ENCODE results near the gene PORCN. TPM values are rescaled to one million over a fixed set of nuclear protein-coding genes. Genes with fewer than 3 reads are reported as not detected.

PORCN gene
- total and polyA plus RNA-seq, 2 of the 13 experiments (the other 11 are each of a cell fraction or from before 2014, with no cell fraction given) = 3.9 to 5.8 TPM

DNA sequence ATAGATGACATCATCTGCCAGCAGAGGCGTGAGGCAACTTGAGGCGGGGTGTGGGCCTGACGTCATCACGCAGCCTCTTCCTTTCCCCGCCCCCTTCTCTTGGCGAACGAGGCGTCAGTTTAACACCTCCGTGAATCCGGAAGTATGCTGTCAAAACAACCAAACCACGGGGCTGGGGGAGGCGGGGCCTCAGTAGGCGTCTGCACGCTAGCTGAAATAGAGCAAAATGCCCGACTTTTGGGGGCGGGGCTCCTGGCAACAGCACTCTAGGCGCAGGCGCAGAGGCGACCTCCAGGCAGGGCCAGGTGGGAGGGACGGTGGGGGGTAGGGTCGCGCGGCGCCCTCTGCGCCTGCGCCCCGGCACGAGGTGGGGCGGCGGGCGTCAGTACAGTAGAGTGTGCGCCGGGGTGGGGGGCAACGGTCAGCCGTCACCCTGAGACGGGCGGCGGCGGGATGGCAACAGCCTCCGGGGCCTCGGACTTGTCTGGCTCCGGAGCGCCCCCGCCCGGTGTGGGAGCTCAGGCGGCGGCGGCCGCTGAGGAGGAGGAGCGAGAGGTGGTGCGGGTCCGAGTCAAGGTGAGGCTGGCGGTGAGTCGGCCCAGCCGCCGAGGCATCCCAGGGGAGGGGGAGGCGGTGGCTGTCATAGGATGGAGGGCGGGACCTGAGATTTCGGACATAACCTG, 30.7 kb downstream of the PORCN start, which contains the start of gene TBC1D25 (continued):
- TF ChIP-seq MXI1 (IDR thresholded peaks at IDR 0.05; ENCODE audit: borderline replicate concordance, low read depth, low read length) (peak; percentile 68; the same call in 1 of the 3 replicates), NFE2L2 (IDR thresholded peaks at IDR 0.05; ENCODE audit: low read length) (no peak), PAWR (CRISPR knock-in tag; IDR thresholded peaks at IDR 0.05; ENCODE audit: borderline replicate concordance) (no peak), KDM6A (CRISPR knock-in tag; IDR thresholded peaks at IDR 0.05; ENCODE audit: low read depth) (no peak), CREM (IDR thresholded peaks at IDR 0.05) (peak; percentile 82), CREM (CRISPR knock-in tag; IDR thresholded peaks at IDR 0.05) (no peak), CEBPG (CRISPR knock-in tag; IDR thresholded peaks at IDR 0.05) (peak; percentile 26; the same call in 1 of the 2 replicates), SMAD9 (CRISPR knock-in tag; IDR thresholded peaks at IDR 0.05) (no peak), KDM2A (CRISPR knock-in tag; IDR thresholded peaks at IDR 0.05; ENCODE audit: borderline replicate concordance, low read depth) (peak; percentile 74; the same call in 1 of the 2 replicates), POGZ (CRISPR knock-in tag; IDR thresholded peaks at IDR 0.05) (0 out of 2 replicates have a peak, but pooled peaks have one; percentile 20), TRIM24 (CRISPR knock-in tag; IDR thresholded peaks at IDR 0.05) (no peak)
- TF ChIP-seq, protein P1, sequence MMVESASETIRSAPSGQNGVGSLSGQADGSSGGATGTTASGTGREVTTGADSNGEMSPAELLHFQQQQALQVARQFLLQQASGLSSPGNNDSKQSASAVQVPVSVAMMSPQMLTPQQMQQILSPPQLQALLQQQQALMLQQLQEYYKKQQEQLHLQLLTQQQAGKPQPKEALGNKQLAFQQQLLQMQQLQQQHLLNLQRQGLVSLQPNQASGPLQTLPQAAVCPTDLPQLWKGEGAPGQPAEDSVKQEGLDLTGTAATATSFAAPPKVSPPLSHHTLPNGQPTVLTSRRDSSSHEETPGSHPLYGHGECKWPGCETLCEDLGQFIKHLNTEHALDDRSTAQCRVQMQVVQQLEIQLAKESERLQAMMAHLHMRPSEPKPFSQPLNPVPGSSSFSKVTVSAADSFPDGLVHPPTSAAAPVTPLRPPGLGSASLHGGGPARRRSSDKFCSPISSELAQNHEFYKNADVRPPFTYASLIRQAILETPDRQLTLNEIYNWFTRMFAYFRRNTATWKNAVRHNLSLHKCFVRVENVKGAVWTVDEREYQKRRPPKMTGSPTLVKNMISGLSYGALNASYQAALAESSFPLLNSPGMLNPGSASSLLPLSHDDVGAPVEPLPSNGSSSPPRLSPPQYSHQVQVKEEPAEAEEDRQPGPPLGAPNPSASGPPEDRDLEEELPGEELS (CRISPR knock-in tag; IDR thresholded peaks at IDR 0.05) = peak; percentile 42; the same call in 1 of the 2 replicates

- no peaks in the 10 kb centered on the region for H3K27me3 ChIP-seq (ENCODE audit: control insufficient read depth in 1 of 2, insufficient read depth in 2 of 2, low read length in 2 of 2)
- no TSS peak for BruUV-seq (replicated peaks)
- peaks cover 26% of the 10 kb centered on the region for H3K4me1 ChIP-seq (ENCODE audit: insufficient read depth, low read length)
- H3K9me3 ChIP-seq (ENCODE audit: low read length) = no peaks in the 10 kb centered on the region
- POLR2A ChIA-PET = interaction anchor here (1.0 to 3.1 kb wide), 6 partner anchors 9 to 1893 kb away, joined by 3 to 28 read pairs (median 5); partner anchors contain the start of genes EBP and RBM3
- 29% methylated on average over 12 of the region's 12 CpGs for WGBS (ENCODE audit: low lambda C conversion rate)
- H3K9ac ChIP-seq (ENCODE audit: insufficient read depth, low read depth, low read length) = peak overlapping the region; percentile 64
- intact Hi-C loops (cut with micrococcal nuclease; ENCODE audit: unreplicated experiment) (no loop called here), in situ Hi-C loops (cut with HindIII; ENCODE audit: extremely low pct_ligation_motif_present, low pct_unique_long_range_greater_than_20kb) (no loop called here)
- H4K20me1 ChIP-seq (ENCODE audit: insufficient read depth, low read length) = no peaks in the 10 kb centered on the region
- peak overlapping the region; percentile 74 for H3K4me2 ChIP-seq (ENCODE audit: low read depth, low read length)
- no peak overlapping the region for H2AFZ ChIP-seq (ENCODE audit: low read length)
- no peaks in the 10 kb centered on the region; a peak in 1 of 5 replicates for H3K36me3 ChIP-seq (replicated peaks in 1 of 2; ENCODE audit: control insufficient read depth in 1 of 2, insufficient read depth in 2 of 2, low read length in 2 of 2)
- FAIRE-seq = no peak
- H3K27ac ChIP-seq (ENCODE audit: extremely low read length, insufficient read depth, low read length) = peak overlapping the region; percentile 54
- H3K79me2 ChIP-seq (ENCODE audit: insufficient read depth, low read length) = peaks cover 10% of the 10 kb centered on the region
- peak; percentile 63 for ATAC-seq
- peak; percentile 8 for DNase-seq (ENCODE audit: low spot score)
- H3K4me3 ChIP-seq (replicated peaks in 1 of 3; ENCODE audit: insufficient read depth in 1 of 3, low read depth in 2 of 3, low read length in 3 of 3) = peak overlapping the region; percentile 54 to 75 (median 69); a peak in 5 of 6 replicates
- CTCF ChIA-PET (ENCODE audit: low intra/inter-chr PET ratio, low total read pairs) = no interaction called here
- TF ChIP-seq RFXAP (CRISPR knock-in tag; IDR thresholded peaks at IDR 0.05; ENCODE audit: borderline replicate concordance) (no peak), ZNF546 (CRISPR knock-in tag; conservative IDR thresholded peaks at IDR 0.05) (no peak), KMT2B (CRISPR knock-in tag; IDR thresholded peaks at IDR 0.05) (0 out of 2 replicates have a peak, but pooled peaks have one; percentile 0), ZFX (CRISPR knock-in tag; IDR thresholded peaks at IDR 0.05; ENCODE audit: low read depth) (peak; percentile 25; the same call in 1 of the 2 replicates), ZNF460 (CRISPR knock-in tag; IDR thresholded peaks at IDR 0.05; ENCODE audit: borderline replicate concordance) (no peak)
- TF ChIP-seq, protein P2, sequence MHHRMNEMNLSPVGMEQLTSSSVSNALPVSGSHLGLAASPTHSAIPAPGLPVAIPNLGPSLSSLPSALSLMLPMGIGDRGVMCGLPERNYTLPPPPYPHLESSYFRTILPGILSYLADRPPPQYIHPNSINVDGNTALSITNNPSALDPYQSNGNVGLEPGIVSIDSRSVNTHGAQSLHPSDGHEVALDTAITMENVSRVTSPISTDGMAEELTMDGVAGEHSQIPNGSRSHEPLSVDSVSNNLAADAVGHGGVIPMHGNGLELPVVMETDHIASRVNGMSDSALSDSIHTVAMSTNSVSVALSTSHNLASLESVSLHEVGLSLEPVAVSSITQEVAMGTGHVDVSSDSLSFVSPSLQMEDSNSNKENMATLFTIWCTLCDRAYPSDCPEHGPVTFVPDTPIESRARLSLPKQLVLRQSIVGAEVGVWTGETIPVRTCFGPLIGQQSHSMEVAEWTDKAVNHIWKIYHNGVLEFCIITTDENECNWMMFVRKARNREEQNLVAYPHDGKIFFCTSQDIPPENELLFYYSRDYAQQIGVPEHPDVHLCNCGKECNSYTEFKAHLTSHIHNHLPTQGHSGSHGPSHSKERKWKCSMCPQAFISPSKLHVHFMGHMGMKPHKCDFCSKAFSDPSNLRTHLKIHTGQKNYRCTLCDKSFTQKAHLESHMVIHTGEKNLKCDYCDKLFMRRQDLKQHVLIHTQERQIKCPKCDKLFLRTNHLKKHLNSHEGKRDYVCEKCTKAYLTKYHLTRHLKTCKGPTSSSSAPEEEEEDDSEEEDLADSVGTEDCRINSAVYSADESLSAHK (CRISPR knock-in tag; IDR thresholded peaks at IDR 0.05; ENCODE audit: borderline replicate concordance) = no peak
Measured at GRCh38 chrX:48540028-48540375, 31.2 kb downstream of the PORCN start.

Data from HepG2 (cell line).